ENCODE data around the gene IL2RA. TPM values are rescaled to one million over a fixed set of nuclear protein-coding genes. Genes with fewer than 3 reads are reported as not detected.

The IL2RA gene
- total and polyA plus RNA-seq, 10 donors = 3.5 to 78.7 (median 15.4) TPM

GRCh38 chr10:6050801-6051445, 11.2 kb downstream of the IL2RA start:
- Histone ChIP-seq H3K27me3 (replicated peaks in 1 of 7) (no peaks in the 10 kb centered on the region), H3K4me3 (peak overlapping the region; percentile 8 to 65 (median 26)), H3K9me3 (no peaks in the 10 kb centered on the region), H3K36me3 (no peaks in the 10 kb centered on the region), H3K4me1 (peaks cover 50 to 91% (median 68%) of the 10 kb centered on the region in 6 donors), H3K27ac (peak overlapping the region; percentile 79 to 94 (median 85))
- intact Hi-C loops (cut with DNase I; ENCODE audit: low total_unique reads) = no loop called here
- WGBS, 5 donors = 1 to 2% (median 1%) methylated on average over 18 of the region's 18 CpGs
- DNase-seq = peak; percentile 94
- no peak for TF ChIP-seq POLR2A (IDR thresholded peaks at IDR 0.05)
- peak; percentile 84 to 85 (median 84) for TF ChIP-seq POLR2AphosphoS5 (IDR thresholded peaks at IDR 0.05)
- peak in 9 of 11 experiments; percentile 12 to 52 (median 38) for TF ChIP-seq CTCF (IDR thresholded peaks at IDR 0.05 in 8 of 11, conservative IDR thresholded peaks at IDR 0.05 in 3 of 11)

- intact Hi-C loops (cut with DNase I; ENCODE audit: low total_unique reads) = no loop called here
- TF ChIP-seq POLR2AphosphoS5 (IDR thresholded peaks at IDR 0.05) = no peak
- TF ChIP-seq CTCF (IDR thresholded peaks at IDR 0.05 in 8 of 11, conservative IDR thresholded peaks at IDR 0.05 in 3 of 11) = no peak
- no peak for TF ChIP-seq POLR2A (IDR thresholded peaks at IDR 0.05)
- DNase-seq = no peak
- Histone ChIP-seq H3K27me3 (replicated peaks in 1 of 7) (no peaks in the 10 kb centered on the region), H3K9me3 (no peaks in the 10 kb centered on the region), H3K27ac (peak overlapping the region; percentile 79 to 94 (median 85)), H3K4me1 (peaks cover 53 to 96% (median 76%) of the 10 kb centered on the region in 6 donors), H3K36me3 (no peaks in the 10 kb centered on the region), H3K4me3 (no peak overlapping the region)
- WGBS, 5 donors = 66 to 94% (median 84%) methylated on average over 2 of the region's 2 CpGs
Observed at GRCh38 chr10:6049031-6049400, 13.2 kb downstream of the IL2RA start.

- TF ChIP-seq POLR2AphosphoS5 (IDR thresholded peaks at IDR 0.05) (no peak), CTCF (IDR thresholded peaks at IDR 0.05 in 8 of 11, conservative IDR thresholded peaks at IDR 0.05 in 3 of 11) (no peak), POLR2A (IDR thresholded peaks at IDR 0.05) (no peak)
- Histone ChIP-seq H3K4me1 (peaks cover 48 to 96% (median 70%) of the 10 kb centered on the region in 6 donors), H3K36me3 (no peaks in the 10 kb centered on the region), H3K27me3 (replicated peaks in 1 of 7) (no peaks in the 10 kb centered on the region), H3K4me3 (no peak overlapping the region), H3K27ac (peak overlapping the region; percentile 22 to 94 (median 85)), H3K9me3 (no peaks in the 10 kb centered on the region)
- DNase-seq = no peak
- intact Hi-C loops (cut with DNase I; ENCODE audit: low total_unique reads) = no loop called here
- WGBS, 5 donors = 93 to 98% (median 95%) methylated on average over 7 of the region's 7 CpGs
Observed at GRCh38 chr10:6048281-6049030, 13.7 kb downstream of the IL2RA start.

GRCh38 chr10:6047847-6048246, 14.3 kb downstream of the IL2RA start:
- Histone ChIP-seq H3K9me3 (no peaks in the 10 kb centered on the region), H3K36me3 (no peaks in the 10 kb centered on the region), H3K4me1 (peaks cover 42 to 94% (median 64%) of the 10 kb centered on the region in 6 donors), H3K27me3 (replicated peaks in 1 of 7) (no peaks in the 10 kb centered on the region), H3K27ac (peak overlapping the region in 3 of 8 donors; percentile 84 to 94 (median 88)), H3K4me3 (no peak overlapping the region)
- DNase-seq = no peak
- intact Hi-C loops (cut with DNase I; ENCODE audit: low total_unique reads) = no loop called here
- 83 to 95% (median 91%) methylated on average over 7 of the region's 7 CpGs for WGBS, 5 donors
- TF ChIP-seq POLR2A (IDR thresholded peaks at IDR 0.05) (no peak), POLR2AphosphoS5 (IDR thresholded peaks at IDR 0.05) (peak in 1 of 3 donors; percentile 22)

Data from spleen (tissue), 11 donors.